AG09309 (cell line): ENCODE data around the gene PER1.
"Not testable (repeated sequence)": the region's sequence is repeated elsewhere in the genome, so short reads cannot be mapped to it uniquely, and the experiment has no call there.

Experiments
- DNase-seq: peaks from one replicate; pipeline ENCODE4 v3.0.0-alpha.2; 2010; ENCODE audit warnings: low read depth
- H3K4me3 ChIP-seq: 2 replicates; pipeline ENCODE4 v1.5.1; 2011; ENCODE audit warnings: mild to moderate bottlenecking, low read depth, low read length, moderate library complexity; ENCODE audit not compliant: control insufficient read depth
- TF ChIP-seq, protein P1 (sequence below): IDR thresholded peaks from 2 replicates; pipeline ENCODE4 v1.5.1; 2011; ENCODE audit warnings: mild to moderate bottlenecking, low read depth, low read length, inconsistent platforms; ENCODE audit not compliant: insufficient read depth, control insufficient read depth; ENCODE audit errors: missing control alignments

Gene PER1

DNA sequence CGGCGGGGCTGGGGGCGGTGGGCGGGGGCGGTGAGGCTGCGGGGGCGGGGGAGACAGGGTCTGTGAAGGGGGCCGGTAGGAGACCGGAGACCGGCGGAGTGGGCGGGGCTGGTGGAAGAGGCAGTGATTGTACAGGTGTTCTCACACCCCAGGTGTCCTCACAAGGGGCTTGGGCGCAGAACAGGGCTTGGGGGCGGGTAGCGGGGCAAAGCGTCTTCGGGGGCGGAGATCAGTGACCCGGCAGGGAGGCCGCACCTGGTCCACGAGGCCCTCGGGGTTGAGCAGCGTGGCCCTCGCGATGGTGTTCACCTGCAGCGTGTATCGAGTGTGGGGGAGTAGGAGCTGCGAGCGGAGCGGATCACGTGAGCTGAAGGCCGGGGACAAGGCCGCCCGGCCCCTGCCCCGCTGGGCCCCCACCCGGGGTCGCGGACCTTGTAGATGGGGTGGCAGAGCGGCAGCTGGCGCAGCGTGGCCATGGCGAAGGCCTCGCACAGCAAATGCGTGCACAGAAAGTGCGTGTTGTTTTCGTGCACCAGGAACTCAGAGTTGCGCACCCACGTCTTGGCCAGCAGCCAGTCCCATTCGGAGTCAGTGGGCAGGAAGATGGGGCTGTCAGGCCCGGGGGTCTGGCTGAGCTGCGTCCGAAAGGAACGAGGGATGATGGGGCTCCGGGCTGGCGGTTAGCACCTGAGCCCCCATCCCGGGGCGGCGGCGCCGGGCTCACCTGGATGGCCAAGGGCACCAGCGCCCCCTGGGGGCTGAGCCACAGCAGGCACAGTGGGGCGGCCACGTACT lies 42.3 kb downstream of the PER1 start:
- no peak for DNase-seq
- H3K4me3 ChIP-seq, result no peak overlapping the region
- TF ChIP-seq, protein P1, sequence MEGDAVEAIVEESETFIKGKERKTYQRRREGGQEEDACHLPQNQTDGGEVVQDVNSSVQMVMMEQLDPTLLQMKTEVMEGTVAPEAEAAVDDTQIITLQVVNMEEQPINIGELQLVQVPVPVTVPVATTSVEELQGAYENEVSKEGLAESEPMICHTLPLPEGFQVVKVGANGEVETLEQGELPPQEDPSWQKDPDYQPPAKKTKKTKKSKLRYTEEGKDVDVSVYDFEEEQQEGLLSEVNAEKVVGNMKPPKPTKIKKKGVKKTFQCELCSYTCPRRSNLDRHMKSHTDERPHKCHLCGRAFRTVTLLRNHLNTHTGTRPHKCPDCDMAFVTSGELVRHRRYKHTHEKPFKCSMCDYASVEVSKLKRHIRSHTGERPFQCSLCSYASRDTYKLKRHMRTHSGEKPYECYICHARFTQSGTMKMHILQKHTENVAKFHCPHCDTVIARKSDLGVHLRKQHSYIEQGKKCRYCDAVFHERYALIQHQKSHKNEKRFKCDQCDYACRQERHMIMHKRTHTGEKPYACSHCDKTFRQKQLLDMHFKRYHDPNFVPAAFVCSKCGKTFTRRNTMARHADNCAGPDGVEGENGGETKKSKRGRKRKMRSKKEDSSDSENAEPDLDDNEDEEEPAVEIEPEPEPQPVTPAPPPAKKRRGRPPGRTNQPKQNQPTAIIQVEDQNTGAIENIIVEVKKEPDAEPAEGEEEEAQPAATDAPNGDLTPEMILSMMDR, result peak; percentile 80

DNA sequence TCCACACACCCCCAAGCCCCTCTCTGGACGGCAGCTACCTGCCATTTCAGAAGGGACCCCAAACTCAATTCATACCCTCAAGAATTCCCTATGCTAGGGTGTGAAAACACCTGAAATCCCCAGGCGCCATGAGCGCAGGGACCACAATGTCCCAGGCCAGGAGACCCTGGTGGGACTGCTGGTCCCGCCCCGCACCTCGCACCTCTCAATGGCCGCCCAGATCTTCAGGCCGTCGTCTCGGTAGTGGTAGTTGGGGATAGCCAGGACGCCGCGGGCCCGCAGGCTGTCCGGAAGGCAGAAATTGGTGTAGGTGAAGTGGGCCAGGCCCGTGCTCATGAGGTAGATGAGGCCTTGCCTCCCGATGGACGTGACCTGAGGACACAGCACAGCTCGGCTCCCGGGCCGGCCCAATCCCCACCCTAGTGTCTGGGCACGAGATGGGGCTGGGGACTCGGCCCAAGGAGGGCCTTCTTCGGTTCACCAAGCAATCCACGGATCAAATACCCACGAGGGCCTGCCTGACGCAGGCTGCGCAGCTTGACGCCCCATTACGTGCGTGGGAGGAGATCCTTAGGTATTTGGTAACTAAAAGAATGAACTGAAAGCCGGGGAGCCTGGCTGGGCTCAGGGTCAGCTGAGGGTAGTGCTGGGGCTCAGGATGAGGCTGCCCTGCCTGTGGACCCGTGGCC lies 43.1 kb downstream of the PER1 start:
- TF ChIP-seq, protein P1, result no peak

DNA sequence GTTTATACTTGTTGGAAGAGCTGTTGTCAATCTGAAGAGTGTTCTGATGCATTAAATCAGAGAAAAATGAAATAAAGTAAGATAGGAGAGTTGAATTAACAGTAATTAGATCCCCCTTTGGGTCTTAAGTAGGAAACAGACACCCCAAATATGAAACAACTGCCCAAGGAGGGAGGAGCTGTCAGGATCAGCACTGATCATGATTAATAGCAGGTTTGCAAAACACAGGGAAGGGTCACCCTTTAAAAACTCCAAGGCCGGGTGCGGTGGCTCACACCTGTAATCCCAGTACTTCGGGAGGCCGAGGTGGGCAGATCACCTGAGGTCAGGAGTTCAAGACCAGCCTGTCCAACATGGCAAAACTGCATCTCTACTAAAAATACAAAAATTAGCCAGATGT lies 45.2 kb downstream of the PER1 start:
- DNase-seq, H3K4me3 ChIP-seq: not testable (repeated sequence)

More for the DNA sequence above, 43.1 kb downstream of the PER1 start:
- no peak for DNase-seq
- no peak overlapping the region for H3K4me3 ChIP-seq

DNA sequence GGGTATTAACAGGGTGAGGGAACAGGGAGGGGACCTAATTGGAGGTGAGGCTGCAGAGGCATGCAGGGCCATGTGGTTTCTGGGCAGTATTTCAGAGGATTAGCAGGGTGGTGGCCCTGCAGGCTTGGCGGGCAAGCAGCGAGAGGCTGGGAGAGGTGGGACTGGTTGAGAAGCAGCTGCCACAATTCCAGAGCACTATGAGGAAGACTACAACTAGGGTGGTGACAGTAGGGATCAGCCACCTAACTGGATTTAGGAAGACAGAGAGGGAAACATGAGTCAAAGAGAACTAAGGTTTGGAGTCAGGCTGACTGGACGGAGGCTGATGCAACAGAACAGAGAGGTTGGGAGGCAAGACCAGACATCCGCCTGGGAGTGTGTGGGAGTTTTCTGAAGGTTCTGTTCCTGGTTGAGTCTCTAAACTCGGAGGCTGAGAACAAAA lies 46.2 kb downstream of the PER1 start:
- TF ChIP-seq, protein P1, result no peak

DNA sequence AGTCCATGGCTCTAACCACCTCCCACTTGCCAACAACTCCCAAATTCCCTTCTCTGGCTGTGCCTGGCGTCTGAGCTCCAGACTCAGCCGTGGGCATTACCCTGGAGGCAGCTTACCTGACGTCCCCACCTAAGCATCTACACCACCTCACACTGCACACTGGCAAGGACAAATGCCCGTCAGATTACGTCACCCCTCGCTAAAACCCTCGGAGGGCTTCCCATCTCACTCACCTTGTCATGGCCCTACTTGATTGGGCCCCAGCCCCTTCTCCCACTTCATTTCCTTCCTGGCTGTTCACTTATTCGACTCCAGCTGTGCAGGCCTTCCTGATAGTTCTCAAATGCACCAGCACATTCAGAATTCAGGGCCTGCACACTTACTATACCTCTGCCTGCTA lies 47.3 kb downstream of the PER1 start:
- DNase-seq, result no peak
- TF ChIP-seq, protein P1, result no peak
- no peak overlapping the region for H3K4me3 ChIP-seq

More for the DNA sequence above, 46.2 kb downstream of the PER1 start:
- H3K4me3 ChIP-seq, result no peak overlapping the region
- no peak for DNase-seq

DNA sequence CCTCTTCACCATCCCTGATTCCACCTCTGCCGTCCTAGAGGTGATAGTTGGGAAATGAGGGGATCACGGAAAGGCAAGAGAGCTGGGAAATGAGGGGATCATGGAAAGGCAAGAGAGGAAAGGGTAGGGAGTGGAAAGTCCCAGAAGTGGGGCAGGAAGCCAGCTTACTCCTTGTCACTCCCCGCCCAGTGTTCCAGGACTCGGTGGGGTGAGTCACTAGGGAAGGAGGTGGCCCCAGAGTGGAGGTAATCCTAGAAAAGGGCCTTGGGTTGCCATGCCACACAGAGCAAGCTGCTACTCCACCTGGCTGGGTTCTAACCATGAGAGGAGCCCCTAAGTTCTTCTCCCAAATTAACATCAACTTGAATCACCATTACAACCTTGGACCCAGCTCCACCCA lies 48.7 kb downstream of the PER1 start:
- TF ChIP-seq, protein P1, result no peak
- DNase-seq, result no peak
- H3K4me3 ChIP-seq, result no peak overlapping the region

DNA sequence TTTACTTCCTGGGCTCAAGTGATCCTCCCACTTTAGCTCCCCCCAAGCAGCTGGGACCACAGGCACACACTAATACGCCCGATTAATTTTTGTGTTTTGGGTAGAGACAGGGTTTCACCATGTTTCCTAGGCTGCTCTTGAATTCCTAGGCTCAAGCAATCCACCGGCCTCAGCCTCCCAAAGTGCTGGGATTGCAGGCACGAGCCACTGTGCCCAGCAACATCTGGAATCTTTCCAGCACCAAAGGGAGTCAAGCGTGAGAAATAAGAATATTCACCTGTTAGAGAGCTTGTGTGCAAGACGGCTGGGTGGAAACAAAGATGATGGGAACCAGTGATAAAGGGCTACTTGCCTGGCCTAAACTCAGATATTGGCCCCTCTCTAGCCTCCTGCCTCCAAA lies 50.5 kb downstream of the PER1 start:
- H3K4me3 ChIP-seq, result no peak overlapping the region

More for the DNA sequence above, 50.5 kb downstream of the PER1 start:
- TF ChIP-seq, protein P1, result no peak
- DNase-seq, result no peak
